ENCODE data around the gene SLC5A10. TPM values are rescaled to one million over a fixed set of nuclear protein-coding genes. Genes with fewer than 3 reads are reported as not detected.

Gene SLC5A10
- total RNA-seq, 1 donor from 2014 or later, result not detected

DNA sequence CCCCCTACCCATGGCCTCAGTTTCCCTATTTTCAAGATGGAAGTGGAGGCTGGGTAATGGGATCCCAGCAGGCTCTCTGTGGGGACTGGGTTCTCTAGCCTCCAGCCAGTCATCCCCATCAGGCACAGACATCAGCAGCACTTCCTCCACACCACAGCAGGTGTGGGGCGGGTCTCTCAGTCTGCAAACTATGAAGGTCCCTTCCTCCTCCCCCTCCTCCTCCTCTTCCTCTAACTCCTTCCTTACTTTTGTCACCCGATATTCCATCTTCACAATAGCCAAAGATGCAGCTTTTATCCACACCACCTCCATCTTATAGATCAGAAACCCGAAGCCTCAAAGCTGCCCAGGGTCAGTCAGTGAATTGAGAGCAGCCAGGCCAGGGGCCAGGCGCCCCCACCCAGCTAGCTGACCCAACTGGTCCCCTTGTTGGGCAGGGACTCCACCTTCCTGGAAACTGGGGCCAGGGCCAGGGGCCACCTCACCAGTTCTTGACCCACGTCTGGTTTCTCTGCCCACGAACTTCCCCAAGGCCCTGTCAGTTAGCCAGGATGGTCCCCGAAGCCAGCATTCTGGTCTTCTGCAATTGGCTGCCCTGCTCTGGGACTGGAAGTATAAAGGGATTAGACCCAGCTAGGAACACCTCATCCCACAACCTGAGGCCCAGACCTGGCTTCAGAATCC is 50.1 kb downstream of the SLC5A10 start:
- DNase-seq (ENCODE audit: low spot score), result no peak

DNA sequence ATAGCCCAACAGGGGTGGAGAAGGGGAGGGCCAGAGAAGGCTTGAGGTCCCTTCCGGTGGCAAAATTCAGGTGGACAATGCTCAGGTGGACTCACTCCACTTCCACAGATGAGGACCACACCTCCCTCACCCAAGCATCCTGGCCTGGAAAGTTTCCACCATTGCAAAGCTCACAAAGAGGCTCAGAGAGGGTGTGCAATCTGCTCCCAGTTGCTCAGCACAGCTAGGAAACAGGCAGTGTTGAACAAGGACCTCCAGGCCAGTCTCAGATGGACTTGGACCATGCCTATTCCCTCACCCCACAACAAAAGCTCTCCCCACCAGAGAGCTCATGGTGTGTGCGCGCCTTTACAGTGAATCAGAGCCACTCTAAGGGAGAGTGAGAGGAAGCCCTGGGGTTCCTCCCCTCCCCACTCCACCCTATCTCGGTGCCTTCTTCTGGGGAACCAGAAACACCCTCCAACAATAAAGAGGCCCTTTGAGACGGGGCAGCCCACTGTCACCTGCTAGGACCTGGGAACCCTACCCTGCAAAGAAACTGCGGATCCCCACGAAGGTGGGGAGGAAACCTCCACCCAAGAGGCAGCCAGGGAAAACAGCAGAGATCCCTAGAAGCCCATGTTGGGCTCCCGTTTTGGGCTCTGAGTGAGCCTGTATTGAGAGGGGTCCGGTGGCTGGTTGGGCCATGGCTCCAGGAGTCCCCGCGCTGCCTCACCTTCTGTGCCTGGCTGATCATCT is 51.0 kb downstream of the SLC5A10 start:
- DNase-seq (ENCODE audit: low spot score), result no peak

DNA sequence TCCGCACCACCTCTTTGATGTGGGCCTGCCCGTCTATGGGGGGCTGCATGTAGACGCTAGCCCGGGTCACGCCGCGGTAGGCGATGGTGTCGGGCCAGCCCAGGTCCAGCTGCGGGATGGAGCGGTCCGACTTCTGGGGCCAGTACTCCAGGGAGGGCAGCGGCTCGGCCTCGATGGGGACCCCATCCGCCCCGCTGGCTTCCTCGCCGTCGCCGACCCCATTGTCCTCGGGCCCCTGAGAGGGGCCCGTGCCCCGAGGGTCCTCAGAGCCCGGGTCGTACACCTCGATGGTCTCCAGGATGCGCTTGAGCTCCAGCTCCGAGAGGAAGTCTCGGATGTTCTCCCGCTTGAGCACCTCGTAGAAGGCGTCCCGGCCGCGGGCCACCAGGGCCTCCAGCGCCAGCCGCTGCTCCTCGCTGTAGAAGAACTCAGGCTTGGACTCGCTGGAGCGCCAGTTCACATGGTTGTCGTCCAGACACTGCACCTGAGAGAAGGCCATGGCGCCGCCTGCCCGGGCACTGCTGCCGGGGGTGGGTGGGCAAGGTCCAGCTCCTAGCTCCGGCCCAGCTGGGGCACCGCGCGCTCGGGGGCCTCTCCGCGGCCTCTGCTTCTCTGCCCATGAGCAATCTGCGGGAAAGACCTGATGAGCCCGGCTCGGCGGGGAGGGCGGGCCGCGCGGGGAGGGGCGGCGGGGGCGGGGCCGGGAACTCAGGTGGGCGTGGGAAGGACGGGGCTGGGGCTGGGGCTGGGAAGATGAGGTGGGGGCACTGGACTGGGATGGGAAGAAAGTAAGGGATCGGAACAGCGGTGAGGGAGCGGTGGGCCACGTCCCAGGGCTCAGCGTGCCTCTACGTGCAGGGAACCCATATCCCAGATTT is 51.8 kb downstream of the SLC5A10 start:
- DNase-seq (ENCODE audit: low spot score), result no peak

DNA sequence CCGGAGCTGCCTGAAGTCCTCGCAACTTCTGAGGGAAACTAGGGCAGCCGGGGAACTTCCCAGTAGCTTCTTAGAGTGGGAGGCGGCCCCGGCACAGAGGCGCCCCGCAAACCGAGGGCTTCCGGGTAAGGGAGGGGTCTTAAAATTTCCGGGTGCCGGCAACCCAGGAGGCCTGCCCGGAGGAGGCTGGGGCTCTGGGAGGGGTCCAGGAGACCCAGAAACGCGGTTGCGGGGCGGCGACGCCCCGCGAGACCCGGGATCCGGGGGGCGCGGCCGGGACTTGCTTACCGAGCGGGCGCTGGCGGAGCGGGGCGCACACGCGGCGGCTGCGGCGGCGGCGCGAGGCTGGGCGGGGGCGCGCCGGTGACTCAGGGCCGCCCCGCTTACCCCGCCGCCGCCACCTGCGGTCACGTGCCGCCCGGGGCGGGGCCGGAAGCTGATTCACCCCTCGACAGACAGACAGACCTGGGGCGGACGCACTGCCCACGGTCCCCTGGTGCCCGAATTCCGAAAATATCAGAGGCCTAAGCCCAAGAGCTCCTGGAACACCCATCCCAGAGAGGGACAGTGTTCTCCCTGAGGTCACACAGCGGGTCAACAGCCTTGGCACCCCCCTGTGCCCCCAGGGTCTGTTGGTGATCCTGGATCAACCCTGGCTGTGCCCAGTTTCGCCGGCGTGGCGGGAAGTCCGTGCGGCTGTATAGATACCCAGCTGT is 52.6 kb downstream of the SLC5A10 start, which contains the start of gene FAM83G:
FAM83G (minus strand) TSS at position 344 of the 716 bp plus-strand sequence. CDS start 723 bp downstream, outside the sequence.
- peak; percentile 94 for DNase-seq (ENCODE audit: low spot score)

DNA sequence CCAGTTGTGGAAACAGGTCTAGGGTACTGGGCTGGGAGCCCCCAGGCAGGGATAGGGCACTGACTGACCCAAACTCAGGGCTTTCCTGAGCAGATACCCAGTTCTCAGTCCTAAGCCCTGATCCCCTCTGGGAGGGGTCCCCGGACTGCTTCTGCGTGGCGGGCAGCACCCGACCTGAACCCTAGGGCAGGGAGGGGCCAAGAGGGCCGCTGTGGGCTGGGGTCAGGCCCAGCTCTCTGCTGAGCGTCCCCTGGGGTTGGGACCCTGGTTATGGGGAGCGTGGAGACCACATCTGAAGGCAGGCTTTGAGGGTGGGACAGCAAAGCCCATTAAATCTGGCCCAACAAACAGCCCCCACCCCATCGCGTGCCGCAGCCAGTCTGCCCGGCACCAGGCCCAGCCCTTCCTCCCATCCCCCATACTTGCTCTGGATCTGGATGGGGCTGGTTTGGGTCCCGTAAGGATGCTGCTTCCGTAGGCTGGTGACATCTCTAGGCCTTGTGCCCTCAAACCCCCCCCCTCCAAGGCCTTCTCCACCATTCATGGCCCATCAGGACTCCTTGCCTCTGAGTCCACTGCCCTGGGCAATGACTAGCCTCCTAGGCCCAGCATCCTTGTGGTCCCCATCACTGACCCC is 53.3 kb downstream of the SLC5A10 start:
- DNase-seq (ENCODE audit: low spot score), result no peak

DNA sequence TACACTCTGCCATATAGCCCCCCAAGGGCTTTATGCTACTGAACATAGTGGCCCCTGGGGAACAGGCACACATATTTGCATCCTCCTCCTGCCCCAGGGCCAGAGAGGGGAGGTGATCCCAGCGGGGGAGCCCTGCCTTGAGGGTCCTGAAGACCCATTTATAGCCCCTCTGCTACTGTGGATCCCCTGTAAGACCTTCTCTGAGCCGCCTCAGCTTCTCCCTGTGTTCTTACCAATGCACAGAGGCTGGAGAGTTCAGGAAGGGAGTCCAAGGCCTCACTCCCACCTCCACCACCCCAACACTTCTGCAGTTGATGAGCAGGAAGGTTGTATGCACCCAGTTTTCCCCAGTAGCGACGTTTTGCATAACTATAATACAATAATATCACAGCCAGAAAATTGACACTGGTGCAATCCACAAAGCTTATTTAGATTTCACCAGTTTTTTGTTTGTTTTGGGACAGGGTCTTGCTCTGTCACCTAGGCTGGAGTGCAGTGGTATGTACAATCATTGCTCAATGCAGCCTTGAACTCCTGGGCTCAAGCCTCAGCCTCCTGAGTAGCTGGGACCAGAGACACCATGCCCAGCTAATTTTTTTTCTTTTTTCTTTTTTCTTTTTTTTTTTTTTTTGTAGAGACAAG is 53.9 kb downstream of the SLC5A10 start:
- no peak for DNase-seq (ENCODE audit: low spot score)

DNA sequence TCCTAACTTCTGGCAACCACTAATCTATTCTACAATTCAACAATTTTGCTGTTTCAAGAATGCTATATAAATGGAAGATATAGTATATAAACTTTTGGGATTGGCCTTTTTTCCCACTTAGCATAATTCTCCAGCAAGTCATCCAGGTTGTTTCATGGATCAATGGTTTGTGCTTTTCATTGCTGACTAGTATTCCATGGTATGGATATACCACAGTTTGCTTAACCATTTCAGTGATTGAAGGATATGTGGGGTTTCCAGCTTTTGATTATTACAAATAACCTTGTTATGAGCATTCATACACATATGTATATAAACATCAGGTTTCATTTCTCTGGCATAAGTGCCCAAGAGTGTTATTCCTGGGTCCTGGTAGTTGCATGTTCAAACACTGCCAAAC is 54.7 kb downstream of the SLC5A10 start:
- no peak for DNase-seq (ENCODE audit: low spot score)

GRCh38 chr17:19009970-19010369 is 58.0 kb downstream of the SLC5A10 start:
- DNase-seq (ENCODE audit: low spot score), result no peak

GRCh38 chr17:19010729-19011505 is 59.0 kb downstream of the SLC5A10 start:
- no peak for DNase-seq (ENCODE audit: low spot score)

DNA sequence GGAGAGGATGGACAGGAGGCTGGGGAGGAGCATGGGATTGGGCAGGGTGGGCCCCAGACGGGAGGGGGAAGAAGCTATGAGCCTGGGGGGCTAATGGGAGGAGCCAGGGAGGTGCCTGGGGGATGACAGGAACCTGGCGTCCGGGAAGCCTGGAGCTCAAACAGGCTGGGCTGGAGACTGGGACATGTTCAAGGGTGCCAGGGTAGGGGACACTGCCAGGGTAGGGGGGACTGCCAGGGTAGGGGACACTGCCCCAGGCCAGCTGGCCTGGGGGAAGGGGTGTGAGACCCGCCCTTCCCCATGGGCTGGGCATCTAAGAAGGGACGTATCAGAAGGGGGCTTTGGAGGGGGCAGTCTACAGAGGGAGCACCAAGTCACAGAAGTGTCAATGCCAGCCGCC is 59.6 kb downstream of the SLC5A10 start:
- no peak for DNase-seq (ENCODE audit: low spot score)

GRCh38 chr17:19012171-19013080 is 60.5 kb downstream of the SLC5A10 start:
- no peak for DNase-seq (ENCODE audit: low spot score)

- DNase-seq (ENCODE audit: low spot score), result no peak
Observed at GRCh38 chr17:19013226-19013625, 61.3 kb downstream of the SLC5A10 start.

DNA sequence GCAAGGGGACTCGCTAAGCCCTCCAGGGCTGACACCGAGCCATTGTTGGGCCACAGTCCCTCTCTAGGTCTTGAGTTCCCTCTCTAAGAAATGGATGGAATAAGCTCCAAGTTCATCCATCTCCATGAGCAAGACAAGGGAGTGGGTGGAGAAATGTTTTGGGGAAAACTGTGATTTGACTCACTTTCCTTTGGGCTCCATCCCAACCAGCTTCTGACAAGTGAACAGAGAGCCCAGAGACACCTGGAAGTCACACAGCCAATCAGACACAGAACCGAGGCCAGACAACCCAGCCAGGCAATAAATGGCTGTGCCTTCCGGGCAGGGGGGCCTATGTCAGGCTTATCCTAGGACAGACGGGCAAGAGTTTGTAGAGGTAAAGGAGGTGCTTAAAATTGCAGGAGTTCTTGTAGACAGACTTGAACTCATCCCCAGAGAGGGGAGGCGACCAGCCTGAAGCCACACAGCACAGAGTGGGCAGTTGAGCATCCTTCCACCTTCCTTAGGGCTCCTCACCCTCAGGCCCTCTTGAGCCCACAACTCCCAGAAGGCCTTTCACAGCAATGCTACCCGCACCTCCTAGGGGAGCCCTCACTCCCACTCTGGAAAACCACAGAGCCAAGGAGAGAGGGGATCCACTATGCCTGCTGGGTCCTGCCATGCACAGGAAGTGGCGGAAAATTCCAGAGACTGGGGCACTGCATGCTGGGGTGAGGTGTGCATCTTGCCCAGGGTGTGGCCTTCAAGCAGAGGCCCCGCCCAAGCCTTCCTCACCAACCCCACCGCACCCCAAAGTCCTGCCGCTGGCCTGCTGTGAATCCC is 62.1 kb downstream of the SLC5A10 start:
- DNase-seq (ENCODE audit: low spot score), result no peak

DNA sequence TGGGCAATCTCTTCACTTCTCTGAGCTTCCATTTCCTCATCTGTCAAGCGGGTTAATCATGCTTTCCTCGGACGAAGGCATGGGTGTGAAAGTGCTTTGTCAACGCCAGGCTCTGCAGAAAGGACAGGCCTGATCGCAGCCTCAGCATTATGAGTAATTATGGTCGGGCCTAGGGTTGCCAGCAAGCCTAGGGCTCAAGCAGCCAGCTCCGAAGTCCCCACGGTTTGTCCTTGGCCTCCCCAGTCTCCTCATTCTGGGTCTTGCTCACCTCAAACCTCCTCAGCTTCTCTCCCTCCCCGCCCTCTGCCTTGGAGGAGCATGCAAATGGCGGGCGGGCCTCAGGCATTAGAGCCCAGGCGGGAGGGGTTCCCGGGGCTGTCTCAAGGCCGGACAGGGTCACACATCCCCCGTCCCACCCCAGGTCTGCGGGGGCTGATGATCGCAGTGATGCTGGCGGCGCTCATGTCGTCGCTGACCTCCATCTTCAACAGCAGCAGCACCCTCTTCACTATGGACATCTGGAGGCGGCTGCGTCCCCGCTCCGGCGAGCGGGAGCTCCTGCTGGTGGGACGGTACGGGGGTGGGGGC is 62.8 kb downstream of the SLC5A10 start:
- DNase-seq (ENCODE audit: low spot score), result no peak

DNA sequence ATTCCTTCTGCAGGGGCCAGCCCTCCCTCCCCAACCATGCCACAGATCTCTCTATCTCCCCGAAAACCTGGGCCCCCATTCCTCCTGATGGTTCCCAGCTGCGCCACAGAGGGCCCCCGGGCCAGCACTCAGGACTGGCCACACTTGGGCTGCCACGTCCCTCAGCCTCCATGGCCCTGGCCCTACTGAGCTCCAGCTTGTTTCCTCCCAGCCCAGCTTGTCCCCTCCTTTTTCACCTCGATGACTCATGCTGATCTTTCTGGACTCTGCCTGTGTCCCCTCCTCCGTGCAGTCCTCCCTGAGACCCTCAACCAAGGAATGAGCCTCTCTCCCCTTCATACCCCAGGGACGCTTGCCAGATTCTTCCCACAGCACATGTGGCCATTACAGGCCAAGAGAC is 63.5 kb downstream of the SLC5A10 start:
- DNase-seq (ENCODE audit: low spot score), result no peak

DNA sequence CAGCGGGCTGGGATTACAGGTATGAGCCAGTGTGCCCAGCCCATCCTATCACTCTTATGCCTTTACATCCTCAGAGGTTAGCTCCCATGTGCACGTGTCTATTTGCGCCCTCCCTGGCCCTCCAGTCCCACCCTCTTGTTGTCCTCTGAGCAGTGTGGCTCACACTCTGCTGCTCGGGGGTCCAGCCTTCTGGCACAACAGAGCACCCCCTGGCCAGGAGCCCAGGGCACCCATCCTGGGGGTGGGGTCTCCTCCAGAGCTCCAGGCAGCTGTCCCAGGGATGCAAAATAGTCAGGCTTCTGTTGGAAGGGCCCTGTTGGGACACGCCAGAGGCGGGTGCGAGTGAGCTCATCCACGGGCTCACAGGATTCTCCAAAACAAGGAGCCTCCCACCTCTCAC is 64.3 kb downstream of the SLC5A10 start:
- no peak for DNase-seq (ENCODE audit: low spot score)

GRCh38 chr17:19016881-19017280 is 64.9 kb downstream of the SLC5A10 start:
- DNase-seq (ENCODE audit: low spot score), result no peak
